NCI-H1436 (cell line): ENCODE data around the gene UBE2QL1.

ENCODE experiments used
- DNase-seq: peaks from one replicate; lab custom pipeline; 2025; lab: John Stamatoyannopoulos, UW

Gene UBE2QL1

DNA sequence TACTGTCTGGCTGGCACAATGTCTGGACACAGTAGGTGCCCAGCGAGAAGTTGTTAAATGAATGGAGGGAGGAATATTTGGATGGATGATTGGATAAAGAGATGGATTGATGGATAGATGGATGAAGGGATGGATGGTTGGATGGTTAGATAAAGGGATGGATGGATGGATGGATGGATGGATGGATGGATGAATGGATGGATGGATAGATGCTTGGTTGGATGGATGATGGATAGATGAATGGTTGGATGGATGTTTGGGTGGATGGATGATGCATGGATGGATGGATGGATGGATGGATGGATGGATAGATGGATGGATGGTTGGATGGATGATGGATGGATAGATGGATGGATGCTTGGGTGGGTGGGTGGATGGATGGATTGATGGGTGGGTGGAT is 90.4 kb downstream of the UBE2QL1 start:
- no peak for DNase-seq

DNA sequence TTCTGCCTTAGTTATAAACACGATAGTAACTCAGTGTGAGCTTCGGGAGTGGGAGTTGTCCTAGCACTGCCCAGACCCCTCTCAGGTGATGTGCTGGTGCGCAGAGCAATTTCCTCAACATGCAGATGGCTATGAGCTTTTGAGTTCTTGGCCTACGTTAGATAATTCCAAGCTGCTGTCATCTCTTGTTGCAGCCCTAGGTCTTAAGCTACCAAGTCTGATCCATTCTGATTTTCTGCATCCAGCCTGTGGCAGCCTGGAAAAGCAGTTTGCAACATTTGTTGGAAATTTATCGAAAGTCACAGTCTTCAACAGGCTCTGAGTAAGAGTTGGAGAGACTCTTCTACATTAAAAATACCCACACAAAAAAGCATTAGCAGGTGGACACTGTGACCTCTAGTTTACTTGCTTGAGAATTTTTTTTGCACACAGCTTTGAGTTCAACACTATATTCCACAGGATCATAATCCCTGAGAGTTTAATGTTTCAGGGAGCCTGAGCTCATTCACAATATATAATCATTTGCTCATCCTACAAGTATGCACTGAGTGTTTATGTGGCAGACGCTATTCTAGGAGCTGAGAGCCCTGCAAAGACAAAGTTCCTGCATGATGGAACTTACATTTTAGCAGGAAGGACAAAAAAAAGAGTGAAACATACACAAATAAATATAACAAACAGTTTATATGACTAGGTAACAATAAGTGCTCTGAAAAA is 91.6 kb downstream of the UBE2QL1 start:
- DNase-seq: no peak

DNA sequence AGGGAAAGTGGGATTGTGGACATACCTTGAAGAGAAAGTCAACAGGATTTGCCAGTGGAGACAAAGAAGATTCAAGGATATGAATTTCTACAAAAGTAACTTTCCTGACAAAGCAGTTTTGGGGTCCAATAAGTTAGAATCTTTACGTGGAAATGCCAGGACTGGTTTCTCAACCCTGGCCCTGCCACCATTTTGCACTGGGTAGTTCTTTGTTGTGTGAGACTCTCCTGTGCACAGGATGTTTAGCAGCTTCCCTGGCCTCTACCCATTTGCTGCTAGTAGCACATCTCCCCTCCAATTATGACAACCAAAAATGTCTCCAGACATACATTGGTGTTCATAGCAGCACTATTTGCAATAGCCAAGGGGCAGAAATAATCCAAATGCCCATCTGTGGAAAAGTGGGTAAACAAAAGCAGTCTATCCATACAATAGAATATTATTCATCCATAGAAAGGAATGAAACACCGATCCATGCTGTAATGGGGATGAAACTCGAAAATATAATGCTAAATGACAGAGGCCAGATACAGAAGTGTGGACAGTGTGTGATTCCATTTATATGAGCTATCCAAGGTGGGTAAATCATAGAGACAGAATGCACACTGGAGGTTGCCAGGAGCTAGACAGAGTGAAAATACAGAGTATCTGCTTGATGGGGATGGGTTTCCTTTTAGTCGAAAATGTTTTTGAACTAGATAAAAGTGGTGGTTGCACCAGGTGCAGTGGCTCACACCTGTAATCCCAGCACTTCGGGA is 92.8 kb downstream of the UBE2QL1 start:
- no peak for DNase-seq

DNA sequence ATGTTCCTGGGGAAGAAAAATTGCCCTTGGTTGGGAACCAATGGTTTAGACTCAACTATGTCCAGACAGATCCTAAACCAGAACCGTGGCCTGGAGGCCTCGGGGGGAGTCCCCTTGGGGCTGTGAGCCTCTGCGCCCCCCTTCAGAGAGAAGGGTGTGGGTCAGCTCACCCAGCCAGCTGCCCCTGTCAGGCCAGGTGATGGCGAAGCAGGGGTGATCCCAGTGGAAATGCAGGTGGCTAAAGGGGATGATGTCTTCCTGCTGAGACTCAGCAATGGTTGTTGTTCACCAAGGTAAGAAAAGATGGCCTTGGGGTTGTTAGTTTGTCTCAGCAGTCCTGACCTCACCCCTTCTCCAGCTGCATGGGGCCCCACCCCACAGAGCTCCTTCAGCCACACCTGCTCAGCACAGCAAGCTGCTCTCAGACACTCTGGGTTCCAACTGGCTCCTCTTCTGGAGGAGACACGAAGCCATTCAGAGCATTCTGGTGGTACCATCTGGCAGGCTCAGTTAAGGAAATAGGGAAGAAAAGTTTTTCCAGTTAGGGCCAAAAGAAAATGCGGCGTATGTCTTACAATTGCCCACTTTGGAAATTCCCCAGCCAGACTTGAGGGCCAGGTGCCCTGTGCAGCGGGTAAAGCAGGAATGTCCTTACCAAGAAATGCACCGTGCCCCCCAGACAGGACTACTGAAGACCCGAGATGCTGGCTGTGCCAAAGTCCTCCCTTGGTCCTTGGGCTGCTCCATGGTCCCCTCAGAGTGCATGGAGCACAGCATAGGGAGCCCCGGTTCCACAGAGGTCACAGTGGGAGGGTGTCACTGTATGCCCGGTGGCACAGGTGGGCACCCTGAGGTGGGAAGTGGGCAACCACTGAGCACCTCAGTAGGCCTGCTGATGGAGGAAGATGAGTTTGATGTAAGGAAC is 94.0 kb downstream of the UBE2QL1 start:
- DNase-seq: no peak

DNA sequence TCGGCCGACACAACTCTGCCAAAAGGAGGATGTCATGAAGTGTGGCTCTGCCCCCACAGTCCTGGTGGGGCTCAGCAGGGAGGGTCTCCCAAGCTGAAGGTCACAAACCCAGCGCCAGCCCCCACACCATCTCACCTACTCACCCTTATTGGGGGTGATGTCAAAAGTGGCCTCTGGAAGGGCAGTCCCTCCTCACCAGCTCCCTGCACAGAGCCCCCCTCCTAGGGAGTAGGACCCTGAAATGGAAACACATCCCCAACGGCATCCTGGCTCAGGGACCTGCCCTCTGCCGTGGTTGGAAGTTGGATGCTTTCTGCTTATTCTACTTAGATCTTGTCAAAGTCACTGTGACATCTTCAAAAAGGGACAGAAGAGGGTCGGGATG is 94.7 kb downstream of the UBE2QL1 start:
- DNase-seq: no peak

DNA sequence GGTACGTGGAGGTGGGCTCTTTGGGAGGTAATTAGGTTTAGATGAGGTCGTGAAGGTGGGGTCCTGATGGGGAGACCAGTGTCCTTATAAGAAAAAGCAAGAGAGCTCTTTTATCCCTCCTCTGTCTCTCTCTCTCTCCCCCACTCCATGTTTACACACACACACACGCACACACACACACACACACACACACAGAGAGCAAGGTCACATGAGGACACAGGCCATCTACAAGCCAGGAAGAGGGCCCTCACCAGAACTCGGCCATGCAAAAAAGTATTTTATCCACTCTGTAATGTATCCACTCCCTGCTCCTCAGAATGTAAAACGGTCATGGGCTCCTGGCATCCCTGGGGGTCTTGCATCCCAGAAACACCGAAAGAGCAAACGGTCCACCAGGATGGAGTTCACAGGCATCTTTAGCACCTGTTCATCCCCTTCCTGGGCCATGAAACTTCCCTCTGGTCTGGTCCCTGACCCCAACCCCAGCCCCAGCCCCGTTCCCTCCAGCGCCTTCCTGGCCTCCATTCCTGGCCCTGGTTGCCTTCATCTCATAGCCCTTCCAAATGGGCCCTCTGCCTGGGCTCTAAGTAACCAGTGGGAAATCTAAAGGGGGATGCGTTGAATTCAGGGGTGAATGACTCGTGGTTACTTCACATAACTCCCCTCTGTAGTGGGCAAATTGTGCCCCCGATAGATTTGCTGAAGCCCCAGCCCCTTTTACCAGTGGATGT is 95.3 kb downstream of the UBE2QL1 start:
- DNase-seq: no peak
